HepG2 (cell line): ENCODE results near the gene TAF1A. TPM values are rescaled to one million over a fixed set of nuclear protein-coding genes. Genes with fewer than 3 reads are reported as not detected.
A peak's percentile ranks its signal among the peaks of the same experiment; 100 is the strongest.

Source experiments
- ASH2L ChIP-seq: fragments of 300-600, 200-600 bp; sonication (generic); IDR thresholded peaks from 2 replicates; pipeline ENCODE4 v1.7.0; 2017; ENCODE audit warnings: low read depth, mild to moderate bottlenecking, moderate library complexity, mixed read lengths, low read length; ENCODE audit not compliant: insufficient read length
- DMAP1 ChIP-seq: IDR thresholded peaks from 2 replicates; pipeline ENCODE4 v1.6.1; 2016
- FIP1L1 ChIP-seq: fragments of 200-400 bp; formaldehyde crosslinking; IDR thresholded peaks from 2 replicates; pipeline ENCODE4 v1.6.1; 2018; ENCODE audit warnings: low read depth, mild to moderate bottlenecking, low read length, moderate library complexity, borderline replicate concordance; ENCODE audit not compliant: insufficient read depth
- MBNL3 ChIP-seq: fragments of 250-450 bp; sonication (Bioruptor Pico); conservative IDR thresholded peaks from 2 replicates; pipeline ENCODE4 v1.8.0; 2022; ENCODE audit warnings: mild to moderate bottlenecking, inconsistent platforms
- MXD1 ChIP-seq: sonication (generic); formaldehyde crosslinking; IDR thresholded peaks from 2 replicates; pipeline ENCODE4 v1.4.0; 2020; ENCODE audit warnings: mild to moderate bottlenecking, missing genetic modification reagents
- POGK ChIP-seq: sonication (generic); formaldehyde crosslinking; conservative IDR thresholded peaks from 2 replicates; pipeline ENCODE4 v1.8.0; 2022; ENCODE audit warnings: mild to moderate bottlenecking, moderate library complexity, missing genetic modification reagents
- PPARG ChIP-seq: conservative IDR thresholded peaks from 2 replicates; pipeline ENCODE4 v1.6.1; 2016; ENCODE audit warnings: missing biosample characterization, missing genetic modification reagents
- PRDM4 ChIP-seq: sonication (generic); formaldehyde crosslinking; IDR thresholded peaks from 2 replicates; pipeline ENCODE4 v1.9.0; 2021; ENCODE audit warnings: missing genetic modification reagents, borderline replicate concordance
- YY1 ChIP-seq: IDR thresholded peaks from 2 replicates; pipeline ENCODE4 v1.6.1; 2011; ENCODE audit warnings: low read length, low read depth, moderate library complexity, mild to moderate bottlenecking; ENCODE audit not compliant: insufficient read depth, insufficient replicate concordance
- ZBTB3 ChIP-seq: sonication (generic); formaldehyde crosslinking; IDR thresholded peaks from 2 replicates; pipeline ENCODE4 v1.4.0; 2020; ENCODE audit warnings: low read depth, mild to moderate bottlenecking, moderate library complexity, missing genetic modification reagents, borderline replicate concordance
- ZC3H4 ChIP-seq: sonication (generic); formaldehyde crosslinking; IDR thresholded peaks from 2 replicates; pipeline ENCODE4 v1.4.0; 2020; ENCODE audit warnings: missing genetic modification reagents, borderline replicate concordance
- ZFY ChIP-seq: sonication (generic); formaldehyde crosslinking; IDR thresholded peaks from 2 replicates; pipeline ENCODE4 v1.4.0; 2020; ENCODE audit warnings: missing genetic modification reagents
- ZNF331 ChIP-seq: sonication (generic); formaldehyde crosslinking; IDR thresholded peaks from 2 replicates; pipeline ENCODE4 v1.4.0; 2020; ENCODE audit warnings: missing genetic modification reagents
- ZNF543 ChIP-seq: sonication (generic); formaldehyde crosslinking; IDR thresholded peaks from 2 replicates; pipeline ENCODE4 v1.4.0; 2020; ENCODE audit warnings: mild to moderate bottlenecking, missing genetic modification reagents
- ZNF737 ChIP-seq: sonication (generic); formaldehyde crosslinking; IDR thresholded peaks from 2 replicates; pipeline ENCODE4 v1.5.0; 2020; ENCODE audit warnings: missing genetic modification reagents, mild to moderate bottlenecking, borderline replicate concordance
- ZNF891 ChIP-seq: sonication (generic); formaldehyde crosslinking; IDR thresholded peaks from 2 replicates; pipeline ENCODE4 v1.5.0; 2020; ENCODE audit warnings: mild to moderate bottlenecking, missing genetic modification reagents
- polyA plus RNA-seq, 8 experiments: library from polyadenylated mRNA; depleted of rRNA in 3 of 8; stranded (reverse) in 7 of 8; unstranded in 1 of 8; fragments of >200 nt; fragmentation: Illumina TruSeq in 4 of 8; extraction: Trizol in 4 of 8; gene quantifications; 2 replicates each; pipeline versions ENCODE4 v1.2.1 to v1.2.3, GENCODE V29; 2011 to 2016; ENCODE audit warnings: low read depth in 4 of 8, missing spikeins in 1 of 8, mixed read lengths in 1 of 8; ENCODE audit not compliant: insufficient read depth in 1 of 8
- total RNA-seq, 5 experiments: library from RNA; depleted of rRNA; stranded (reverse); fragments of >200 nt; fragmentation: Illumina TruSeq; extraction: Trizol; gene quantifications; 2 replicates each; pipeline ENCODE4 v1.2.3, GENCODE V29; 2016; ENCODE audit warnings: low read depth in 1 of 5
- TF ChIP-seq, protein P1 (sequence below): sonication (generic); formaldehyde crosslinking; IDR thresholded peaks from 2 replicates; pipeline ENCODE4 v1.5.0; 2020; ENCODE audit warnings: missing genetic modification reagents
- TF ChIP-seq, protein P2 (sequence below), 2 experiments: sonication (generic) in 1 of 2; formaldehyde crosslinking in 1 of 2; IDR thresholded peaks; 2 replicates each; pipeline versions ENCODE4 v1.5.1 to v1.6.1; 2011 to 2020; ENCODE audit warnings: borderline replicate concordance in 1 of 2, low read depth in 1 of 2, low read length in 1 of 2, mild to moderate bottlenecking in 1 of 2, missing genetic modification reagents in 1 of 2, moderate library complexity in 1 of 2

TAF1A gene
- total and polyA plus RNA-seq, 2 of the 13 experiments (the other 11 are each of a cell fraction or from before 2014, with no cell fraction given) = 3.3 to 10.7 TPM

DNA sequence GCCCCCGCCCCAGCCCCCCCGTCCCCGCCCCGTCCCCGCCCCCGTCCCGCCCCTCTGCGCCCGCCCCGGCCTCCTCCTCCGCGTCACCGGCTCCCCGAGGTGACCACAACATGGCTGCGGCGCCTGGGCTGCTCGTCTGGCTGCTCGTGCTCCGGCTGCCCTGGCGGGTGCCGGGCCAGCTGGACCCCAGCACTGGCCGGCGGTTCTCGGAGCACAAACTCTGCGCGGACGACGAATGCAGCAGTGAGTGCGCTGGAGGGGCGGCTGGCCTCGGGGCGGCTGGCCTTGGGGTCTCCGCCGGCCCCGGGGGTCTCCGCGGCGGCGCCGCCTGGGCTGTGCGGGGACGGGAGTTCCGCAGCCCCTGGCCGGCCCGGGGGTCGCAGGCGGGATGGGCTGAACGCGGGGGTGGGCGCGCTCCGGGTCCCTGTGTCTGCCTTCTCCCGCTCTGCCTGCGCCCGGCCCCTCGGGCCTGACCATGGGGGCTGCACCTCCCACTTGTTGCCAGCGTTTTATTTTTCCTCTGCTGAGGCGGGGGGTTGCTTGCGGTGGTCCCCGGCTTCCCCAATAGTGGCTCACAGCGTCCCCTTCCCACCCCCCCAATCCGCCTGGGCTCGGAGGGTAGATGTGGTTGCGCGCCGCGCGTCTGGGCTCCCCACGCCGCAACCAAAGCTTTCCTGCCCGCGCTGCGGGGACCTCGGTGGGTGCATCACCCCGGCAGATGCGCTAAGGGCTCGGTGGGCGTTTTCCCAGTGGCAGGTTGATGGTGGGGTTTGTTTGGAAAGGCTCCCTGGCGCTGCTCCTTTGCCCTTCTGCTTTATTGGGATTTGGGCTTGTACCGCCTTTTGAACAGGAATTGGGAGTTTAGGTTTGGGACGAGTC, 28.5 kb upstream of the TAF1A start, which contains the start of gene MIA3 (continued):
- TF ChIP-seq, protein P1, sequence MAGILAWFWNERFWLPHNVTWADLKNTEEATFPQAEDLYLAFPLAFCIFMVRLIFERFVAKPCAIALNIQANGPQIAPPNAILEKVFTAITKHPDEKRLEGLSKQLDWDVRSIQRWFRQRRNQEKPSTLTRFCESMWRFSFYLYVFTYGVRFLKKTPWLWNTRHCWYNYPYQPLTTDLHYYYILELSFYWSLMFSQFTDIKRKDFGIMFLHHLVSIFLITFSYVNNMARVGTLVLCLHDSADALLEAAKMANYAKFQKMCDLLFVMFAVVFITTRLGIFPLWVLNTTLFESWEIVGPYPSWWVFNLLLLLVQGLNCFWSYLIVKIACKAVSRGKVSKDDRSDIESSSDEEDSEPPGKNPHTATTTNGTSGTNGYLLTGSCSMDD (CRISPR knock-in tag) = no peak
- peak; percentile 95 for TF ChIP-seq YY1
- peak; percentile 2; the same call in 1 of the 2 replicates for TF ChIP-seq ZNF891 (CRISPR knock-in tag)
- no peak for TF ChIP-seq ZNF543 (CRISPR knock-in tag)
- TF ChIP-seq PPARG (CRISPR knock-in tag) = no peak
- peak; percentile 25 for TF ChIP-seq ASH2L
- TF ChIP-seq, protein P2, sequence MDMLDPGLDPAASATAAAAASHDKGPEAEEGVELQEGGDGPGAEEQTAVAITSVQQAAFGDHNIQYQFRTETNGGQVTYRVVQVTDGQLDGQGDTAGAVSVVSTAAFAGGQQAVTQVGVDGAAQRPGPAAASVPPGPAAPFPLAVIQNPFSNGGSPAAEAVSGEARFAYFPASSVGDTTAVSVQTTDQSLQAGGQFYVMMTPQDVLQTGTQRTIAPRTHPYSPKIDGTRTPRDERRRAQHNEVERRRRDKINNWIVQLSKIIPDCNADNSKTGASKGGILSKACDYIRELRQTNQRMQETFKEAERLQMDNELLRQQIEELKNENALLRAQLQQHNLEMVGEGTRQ (IDR thresholded peaks at IDR 0.05; ENCODE audit: low read depth, low read length) = no peak
- TF ChIP-seq, protein P2 (CRISPR knock-in tag; IDR thresholded peaks at IDR 0.05; ENCODE audit: borderline replicate concordance) = no peak
- no peak for TF ChIP-seq ZNF331 (CRISPR knock-in tag)
- no peak for TF ChIP-seq MXD1 (CRISPR knock-in tag)
- TF ChIP-seq ZC3H4 (CRISPR knock-in tag) = no peak
- TF ChIP-seq ZFY (CRISPR knock-in tag) = peak; percentile 75
- TF ChIP-seq ZNF737 (CRISPR knock-in tag) = 0 out of 2 replicates have a peak, but pooled peaks have one; percentile 23
- 0 out of 2 replicates have a peak, but pooled peaks have one; percentile 4 for TF ChIP-seq DMAP1 (CRISPR knock-in tag)
- TF ChIP-seq POGK (CRISPR knock-in tag) = peak; percentile 44; the same call in 1 of the 2 replicates
- TF ChIP-seq PRDM4 (CRISPR knock-in tag) = no peak
- TF ChIP-seq ZBTB3 (CRISPR knock-in tag) = no peak
- no peak for TF ChIP-seq FIP1L1
- TF ChIP-seq MBNL3 (CRISPR knock-in tag) = no peak
